Loucy (cell line): ENCODE results near the gene MAD1L1.

Source experiments
- CTCF ChIP-seq: fragments of 200-600 bp; sonication (generic); conservative IDR thresholded peaks from 2 replicates; pipeline ENCODE4 v1.5.1; 2014; ENCODE audit warnings: mild to moderate bottlenecking, antibody characterized with exemption, low read length
- EZH2phosphoT487 ChIP-seq: fragments of 200-600 bp; IDR thresholded peaks from 2 replicates; pipeline ENCODE4 v1.6.1; 2018; ENCODE audit warnings: antibody characterized with exemption, mild to moderate bottlenecking, moderate library complexity, borderline replicate concordance

GRCh38 chr7:2000153-2000687, 232.5 kb downstream of the MAD1L1 start:
- TF ChIP-seq CTCF (no peak), EZH2phosphoT487 (no peak)
